ENCODE results near the gene ARV1.

DNA sequence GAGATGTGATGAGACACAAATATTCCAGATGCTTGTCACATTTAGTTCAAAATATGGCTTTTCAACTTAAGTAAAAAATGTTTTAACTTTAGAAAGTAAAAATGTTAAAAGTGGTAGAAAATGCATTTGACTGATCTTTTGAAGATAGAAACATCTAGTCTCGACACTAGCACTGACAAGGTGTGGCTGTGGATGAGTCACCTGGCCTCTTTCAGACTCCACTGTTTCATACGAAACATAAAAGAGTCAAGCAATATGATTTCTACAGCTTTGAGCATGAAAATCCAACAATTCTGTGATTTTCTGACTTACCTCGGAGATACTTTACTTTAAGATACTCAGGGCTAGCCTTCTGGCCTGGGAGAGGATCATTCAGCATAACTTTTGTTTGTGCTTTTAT, 47.9 kb upstream of the ARV1 start:
- TF ChIP-seq, protein P1, sequence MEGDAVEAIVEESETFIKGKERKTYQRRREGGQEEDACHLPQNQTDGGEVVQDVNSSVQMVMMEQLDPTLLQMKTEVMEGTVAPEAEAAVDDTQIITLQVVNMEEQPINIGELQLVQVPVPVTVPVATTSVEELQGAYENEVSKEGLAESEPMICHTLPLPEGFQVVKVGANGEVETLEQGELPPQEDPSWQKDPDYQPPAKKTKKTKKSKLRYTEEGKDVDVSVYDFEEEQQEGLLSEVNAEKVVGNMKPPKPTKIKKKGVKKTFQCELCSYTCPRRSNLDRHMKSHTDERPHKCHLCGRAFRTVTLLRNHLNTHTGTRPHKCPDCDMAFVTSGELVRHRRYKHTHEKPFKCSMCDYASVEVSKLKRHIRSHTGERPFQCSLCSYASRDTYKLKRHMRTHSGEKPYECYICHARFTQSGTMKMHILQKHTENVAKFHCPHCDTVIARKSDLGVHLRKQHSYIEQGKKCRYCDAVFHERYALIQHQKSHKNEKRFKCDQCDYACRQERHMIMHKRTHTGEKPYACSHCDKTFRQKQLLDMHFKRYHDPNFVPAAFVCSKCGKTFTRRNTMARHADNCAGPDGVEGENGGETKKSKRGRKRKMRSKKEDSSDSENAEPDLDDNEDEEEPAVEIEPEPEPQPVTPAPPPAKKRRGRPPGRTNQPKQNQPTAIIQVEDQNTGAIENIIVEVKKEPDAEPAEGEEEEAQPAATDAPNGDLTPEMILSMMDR (IDR thresholded peaks at IDR 0.05): no peak
- no peak for TF ChIP-seq POLR2A (IDR thresholded peaks at IDR 0.05)
